ENCODE data around the gene TTLL1.

DNA sequence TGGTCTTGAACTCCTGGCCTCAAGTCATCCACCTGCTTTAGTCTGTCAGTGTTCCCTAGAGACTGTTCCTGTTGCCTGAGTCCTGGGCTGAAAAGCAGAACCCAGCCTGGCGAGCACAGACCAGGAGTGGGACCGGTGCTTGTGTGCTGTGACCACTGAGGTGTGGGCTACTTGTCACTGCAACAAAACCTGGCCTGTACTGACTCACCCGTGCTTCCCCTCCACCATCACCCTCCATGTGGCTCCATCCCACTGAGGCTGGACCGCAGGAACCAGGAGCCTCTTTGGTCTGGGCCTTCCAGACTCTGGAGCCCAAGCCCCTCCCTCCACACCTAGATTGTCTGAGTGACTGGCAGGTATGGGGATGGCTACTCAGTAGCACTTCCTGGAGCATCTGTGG, 45.4 kb upstream of the TTLL1 start:
- TF ChIP-seq ZNF232 (CRISPR knock-in tag; IDR thresholded peaks at IDR 0.05), result no peak
- TF ChIP-seq, protein P1, sequence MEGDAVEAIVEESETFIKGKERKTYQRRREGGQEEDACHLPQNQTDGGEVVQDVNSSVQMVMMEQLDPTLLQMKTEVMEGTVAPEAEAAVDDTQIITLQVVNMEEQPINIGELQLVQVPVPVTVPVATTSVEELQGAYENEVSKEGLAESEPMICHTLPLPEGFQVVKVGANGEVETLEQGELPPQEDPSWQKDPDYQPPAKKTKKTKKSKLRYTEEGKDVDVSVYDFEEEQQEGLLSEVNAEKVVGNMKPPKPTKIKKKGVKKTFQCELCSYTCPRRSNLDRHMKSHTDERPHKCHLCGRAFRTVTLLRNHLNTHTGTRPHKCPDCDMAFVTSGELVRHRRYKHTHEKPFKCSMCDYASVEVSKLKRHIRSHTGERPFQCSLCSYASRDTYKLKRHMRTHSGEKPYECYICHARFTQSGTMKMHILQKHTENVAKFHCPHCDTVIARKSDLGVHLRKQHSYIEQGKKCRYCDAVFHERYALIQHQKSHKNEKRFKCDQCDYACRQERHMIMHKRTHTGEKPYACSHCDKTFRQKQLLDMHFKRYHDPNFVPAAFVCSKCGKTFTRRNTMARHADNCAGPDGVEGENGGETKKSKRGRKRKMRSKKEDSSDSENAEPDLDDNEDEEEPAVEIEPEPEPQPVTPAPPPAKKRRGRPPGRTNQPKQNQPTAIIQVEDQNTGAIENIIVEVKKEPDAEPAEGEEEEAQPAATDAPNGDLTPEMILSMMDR (IDR thresholded peaks at IDR 0.05), result no peak
- TF ChIP-seq, protein P2, sequence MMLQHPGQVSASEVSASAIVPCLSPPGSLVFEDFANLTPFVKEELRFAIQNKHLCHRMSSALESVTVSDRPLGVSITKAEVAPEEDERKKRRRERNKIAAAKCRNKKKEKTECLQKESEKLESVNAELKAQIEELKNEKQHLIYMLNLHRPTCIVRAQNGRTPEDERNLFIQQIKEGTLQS (CRISPR knock-in tag; conservative IDR thresholded peaks at IDR 0.05), result no peak
- TF ChIP-seq ATF2 (CRISPR knock-in tag; IDR thresholded peaks at IDR 0.05; ENCODE audit: borderline replicate concordance, low read depth), result no peak
- no peak for TF ChIP-seq ZSCAN18 (CRISPR knock-in tag; IDR thresholded peaks at IDR 0.05)
- no peak for TF ChIP-seq TP53 (CRISPR knock-in tag; IDR thresholded peaks at IDR 0.05)
- no peak for TF ChIP-seq ZNF263 (CRISPR knock-in tag; IDR thresholded peaks at IDR 0.05; ENCODE audit: low read depth)
- TF ChIP-seq SP1 (CRISPR knock-in tag; conservative IDR thresholded peaks at IDR 0.05), result no peak
- TF ChIP-seq KAT7 (CRISPR knock-in tag; IDR thresholded peaks at IDR 0.05; ENCODE audit: borderline replicate concordance), result no peak
- TF ChIP-seq IRF2 (CRISPR knock-in tag; IDR thresholded peaks at IDR 0.05; ENCODE audit: borderline replicate concordance, low read depth), result no peak
